Right renal cortex interstitium (tissue), 3 donors: ENCODE data around the gene ACP3. TPM values are rescaled to one million over a fixed set of nuclear protein-coding genes. Genes with fewer than 3 reads are reported as not detected.

ENCODE experiments used
- DNase-seq, 3 donors: peaks; one replicate each; pipeline ENCODE4 v3.0.0-alpha.2; 2013; ENCODE audit warnings: low read depth in 3 of 3, low spot score in 2 of 3
- polyA plus RNA-seq, 3 donors: library from polyadenylated mRNA; unstranded; fragments of 120-200 nt; gene quantifications; one replicate each; pipeline ENCODE4 v1.2.1, GENCODE V29; 2013; ENCODE audit not compliant: insufficient read length in 3 of 3

Gene ACP3
- polyA plus RNA-seq, 3 donors = 63.9 to 84.6 (median 68.4) TPM

DNA sequence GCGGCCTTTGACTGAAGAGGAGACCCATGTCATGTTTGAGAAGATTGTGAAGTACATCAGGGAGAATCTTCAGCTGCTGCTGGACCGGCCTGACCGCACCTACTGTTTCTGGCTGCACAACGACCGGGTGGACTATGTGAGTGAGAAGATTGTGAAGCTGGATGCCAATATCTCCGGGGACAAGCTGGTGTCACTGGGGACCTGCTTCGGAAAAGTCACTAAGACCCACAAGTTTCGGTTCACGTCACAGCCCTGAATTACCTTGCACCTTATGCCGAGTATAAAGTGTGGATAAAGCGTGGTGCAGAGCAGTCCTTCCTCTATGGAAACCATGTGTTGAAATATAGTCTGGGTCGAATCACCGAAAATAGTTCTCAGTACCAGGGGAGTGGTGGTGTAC, 84.0 kb downstream of the ACP3 start:
- no peak for DNase-seq

- DNase-seq = no peak
These were observed 87.1 kb downstream of the ACP3 start for GRCh38 chr3:132404276-132404675.

- no peak for DNase-seq
These were observed 88.0 kb downstream of the ACP3 start for GRCh38 chr3:132405188-132405587.

DNA sequence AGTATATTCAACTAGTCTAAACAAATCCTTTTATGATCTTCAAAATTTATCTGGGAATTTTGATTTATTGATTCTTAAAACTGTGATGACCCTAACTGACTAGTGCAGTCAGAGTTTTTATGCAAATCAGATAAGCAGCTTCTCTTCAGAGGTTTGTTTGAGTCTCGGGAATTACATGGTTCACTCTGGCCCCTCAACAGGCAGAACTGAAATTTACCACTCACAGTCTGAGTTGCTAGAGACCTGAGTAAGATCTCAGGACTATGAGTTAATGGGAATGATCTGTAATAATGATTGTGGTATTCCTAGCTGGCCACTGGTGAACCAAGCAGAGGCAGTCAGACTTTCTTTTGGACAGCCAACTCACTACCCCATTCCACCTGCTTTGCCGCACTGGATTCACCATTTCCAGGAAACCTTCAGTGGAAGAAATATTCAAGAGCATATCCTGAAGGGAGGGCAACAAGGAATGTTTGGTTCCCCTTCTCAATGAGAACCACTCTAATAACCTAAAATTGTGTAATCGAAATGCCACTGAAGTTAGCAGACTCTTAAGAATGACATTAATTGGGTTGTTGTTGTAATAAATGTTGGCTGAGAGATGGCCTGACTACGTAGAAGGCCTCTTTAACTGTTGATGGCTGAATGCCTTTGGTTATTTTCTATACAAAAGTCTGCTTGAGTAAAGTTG, 88.5 kb downstream of the ACP3 start:
- no peak for DNase-seq

GRCh38 chr3:132406587-132406986, 89.4 kb downstream of the ACP3 start:
- DNase-seq = no peak

DNA sequence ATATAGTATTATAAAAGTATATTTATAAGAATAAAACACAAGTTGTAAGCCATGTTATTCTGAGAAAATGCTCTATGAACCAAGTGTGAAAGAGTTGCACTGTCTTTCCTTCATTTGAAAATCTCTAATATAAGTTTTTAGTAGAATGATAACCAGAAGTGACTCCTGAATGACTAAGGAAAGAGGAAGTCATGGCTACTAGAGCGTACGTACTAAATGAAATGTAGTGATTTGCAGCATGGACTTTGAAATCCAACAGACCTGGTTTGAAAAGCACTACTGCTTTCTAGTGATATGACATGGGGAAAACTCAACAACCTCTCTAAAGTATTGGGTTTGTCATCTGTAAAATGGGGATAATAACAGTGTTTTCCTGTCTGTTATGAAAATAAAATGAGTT, 89.8 kb downstream of the ACP3 start:
- DNase-seq = no peak

Other genes starting within 250 kb of the ACP3 start
- gene DNAJC13, start 100.1 kb downstream of the ACP3 start, polyA plus RNA-seq = 10 to 100 TPM; 49.7 to 50.7 (median 50.5) TPM